GM23338 (cell line): ENCODE results near the gene PXMP2.

Experiments
- CTCF ChIP-seq, 2 experiments: fragments of 200-600 bp in 1 of 2; sonication (generic) in 1 of 2; conservative IDR thresholded peaks; 2 replicates each; pipeline versions ENCODE4 v1.5.1 to v1.6.1; 2016 to 2017; ENCODE audit warnings: antibody characterized with exemption in 2 of 2, low read depth in 2 of 2, mild to moderate bottlenecking in 2 of 2, moderate library complexity in 1 of 2
- EZH2phosphoT487 ChIP-seq: fragments of 200-600 bp; sonication (generic); IDR thresholded peaks from one replicate; pipeline ENCODE4 v1.8.1; 2018; ENCODE audit warnings: antibody characterized with exemption; ENCODE audit not compliant: unreplicated experiment
- POLR2AphosphoS5 ChIP-seq: IDR thresholded peaks from 2 replicates; pipeline ENCODE4 v1.6.1; 2016; ENCODE audit warnings: antibody characterized with exemption, low read depth

- TF ChIP-seq CTCF (conservative IDR thresholded peaks at IDR 0.05; ENCODE audit: low read depth in 2 of 2) (no peak), EZH2phosphoT487 (no peak), POLR2AphosphoS5 (no peak)
Measured at GRCh38 chr12:132674561-132674960, 12.8 kb upstream of the PXMP2 start.
